GM19467 (cell line): ENCODE measurements around the gene RHOJ.
"Not testable (repeated sequence)": the region's sequence is repeated elsewhere in the genome, so short reads cannot be mapped to it uniquely, and the experiment has no call there.

Source experiments
- ATAC-seq: cut with Tn5 transposase; IDR thresholded peaks from one replicate; pipeline ENCODE4 v1.9.1; 2021; ENCODE audit warnings: mild to moderate bottlenecking, moderate library complexity; ENCODE audit not compliant: unreplicated experiment

The RHOJ gene

DNA sequence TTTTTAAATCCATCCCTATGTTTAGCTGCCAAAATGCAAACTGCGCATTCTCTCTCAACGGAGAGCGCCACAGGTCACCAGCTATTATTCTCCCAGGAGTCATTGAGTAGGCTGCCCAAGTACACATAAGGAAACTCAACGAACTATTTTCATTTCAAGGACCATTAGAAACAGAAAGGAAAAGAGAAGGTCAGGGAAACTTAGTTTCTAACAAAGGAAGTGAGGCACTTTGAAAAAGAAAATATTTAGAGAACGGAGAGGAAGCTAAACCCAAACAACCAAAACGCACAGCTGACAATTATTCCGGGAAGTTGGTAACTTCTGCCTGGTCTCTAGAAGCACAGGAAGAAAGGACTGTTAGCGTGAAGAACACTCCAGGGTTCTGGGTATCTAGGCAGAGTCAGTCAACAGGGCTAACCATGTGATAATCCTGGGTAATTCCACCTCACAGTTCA, 91.0 kb downstream of the RHOJ start:
- no peak for ATAC-seq

DNA sequence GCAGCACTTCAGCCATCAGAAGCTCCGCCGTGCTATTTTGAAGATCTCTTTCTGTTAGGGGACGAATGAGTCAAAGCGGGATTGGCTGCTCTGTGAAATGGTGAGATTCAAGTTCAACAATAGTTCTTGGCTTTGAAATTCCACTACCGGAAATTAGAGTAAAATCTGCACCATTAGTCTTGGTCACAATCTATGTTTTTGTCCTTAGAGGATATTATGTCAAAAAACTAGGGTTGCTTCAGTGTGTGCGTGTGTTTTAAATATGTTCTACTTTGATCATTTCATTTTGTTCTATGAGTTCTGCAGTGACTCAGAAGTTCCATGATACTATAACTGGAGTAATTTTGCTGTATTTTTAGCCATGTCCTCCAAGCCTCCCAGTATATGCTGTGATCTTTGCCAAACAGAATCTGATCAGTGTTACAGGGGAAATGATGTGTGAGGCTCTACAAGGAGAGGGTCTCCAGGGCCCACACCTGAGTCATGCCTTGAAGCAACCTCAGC, 91.9 kb downstream of the RHOJ start:
- no peak for ATAC-seq

DNA sequence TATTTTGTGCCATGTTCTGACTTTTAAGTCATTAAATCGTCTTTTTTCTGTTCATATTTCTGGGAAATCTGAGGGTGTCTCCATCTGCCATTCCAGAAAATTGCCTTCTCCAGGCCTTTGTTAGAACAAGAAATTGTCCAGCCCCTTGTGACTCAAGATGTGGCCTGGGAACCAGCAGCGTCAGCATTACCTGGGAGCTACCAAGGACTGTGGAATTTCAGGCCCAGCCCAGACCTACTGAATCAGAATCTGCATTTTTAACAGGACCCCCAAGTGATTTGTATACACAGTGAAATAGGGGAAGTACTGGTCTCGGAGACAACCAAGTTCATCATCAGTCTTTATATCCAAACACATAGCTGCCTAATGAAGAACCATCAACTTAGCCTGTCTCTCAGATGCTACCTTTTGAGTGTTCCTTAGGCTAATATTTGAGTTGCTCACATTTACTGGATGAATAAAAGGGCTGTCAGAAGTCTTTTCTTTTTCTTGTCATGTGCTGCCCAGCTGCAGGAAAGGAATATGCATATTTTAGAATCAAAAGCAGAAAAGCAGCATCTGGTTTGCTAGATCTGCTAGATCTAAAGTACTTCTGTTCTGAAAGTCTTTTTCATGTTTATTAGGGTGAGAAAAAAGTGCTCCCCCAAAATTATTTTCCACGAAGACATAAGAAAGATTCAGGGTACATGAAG, 93.3 kb downstream of the RHOJ start:
- no peak for ATAC-seq

- ATAC-seq, result no peak
Observed at GRCh38 chr14:63299351-63300110, 95.3 kb downstream of the RHOJ start.

- no peak for ATAC-seq
Observed at GRCh38 chr14:63300854-63301253, 96.6 kb downstream of the RHOJ start.

DNA sequence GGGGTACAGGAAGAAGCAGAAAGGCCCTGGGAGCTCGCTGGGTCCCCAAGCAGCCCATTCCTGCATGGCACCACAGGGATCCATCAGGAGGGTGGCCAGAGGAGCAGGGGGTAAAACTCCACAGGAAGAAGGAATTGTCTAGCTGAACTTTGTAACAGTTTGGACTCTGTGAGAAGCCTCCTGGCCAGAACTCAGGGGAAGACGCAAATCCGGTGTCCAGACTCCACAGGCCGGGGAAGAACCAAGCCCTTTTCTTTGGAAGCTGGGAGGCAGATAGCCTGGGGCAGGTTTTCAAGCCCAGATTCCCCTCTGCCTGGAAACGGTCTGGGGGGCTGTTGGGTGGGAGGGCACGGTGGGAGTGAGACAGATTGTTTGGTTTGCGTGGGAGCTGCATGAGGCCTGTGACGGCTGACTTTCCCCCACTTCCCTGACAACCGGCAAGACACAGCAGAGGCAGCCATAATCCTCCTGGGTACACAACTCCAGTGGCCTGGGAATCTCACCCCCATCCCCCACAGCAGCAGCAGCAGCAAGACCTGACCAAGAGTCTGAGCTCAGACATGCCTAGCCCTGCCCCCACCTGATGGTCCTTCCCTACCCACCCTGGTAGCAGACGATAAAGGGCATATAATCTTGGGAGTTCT, 97.8 kb downstream of the RHOJ start:
- no peak for ATAC-seq

DNA sequence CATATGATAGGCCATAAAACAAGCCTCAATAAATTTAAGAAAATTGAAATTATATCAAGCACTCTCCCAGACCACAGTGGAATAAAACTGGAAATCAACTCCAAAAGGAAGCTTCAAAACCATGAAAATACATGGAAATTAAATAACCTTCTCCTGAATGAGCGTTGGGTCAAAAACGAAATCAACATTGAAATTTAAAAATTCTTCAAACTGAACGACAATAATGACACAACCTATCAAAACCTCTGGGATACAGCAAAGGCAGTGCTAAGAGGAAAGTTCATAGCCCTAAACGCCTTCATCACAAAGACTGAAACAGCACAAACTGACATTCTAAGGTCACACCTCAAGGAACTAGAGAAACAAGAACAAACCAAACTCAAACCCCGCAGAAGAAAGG, 100.2 kb downstream of the RHOJ start:
- not testable (repeated sequence) for ATAC-seq

DNA sequence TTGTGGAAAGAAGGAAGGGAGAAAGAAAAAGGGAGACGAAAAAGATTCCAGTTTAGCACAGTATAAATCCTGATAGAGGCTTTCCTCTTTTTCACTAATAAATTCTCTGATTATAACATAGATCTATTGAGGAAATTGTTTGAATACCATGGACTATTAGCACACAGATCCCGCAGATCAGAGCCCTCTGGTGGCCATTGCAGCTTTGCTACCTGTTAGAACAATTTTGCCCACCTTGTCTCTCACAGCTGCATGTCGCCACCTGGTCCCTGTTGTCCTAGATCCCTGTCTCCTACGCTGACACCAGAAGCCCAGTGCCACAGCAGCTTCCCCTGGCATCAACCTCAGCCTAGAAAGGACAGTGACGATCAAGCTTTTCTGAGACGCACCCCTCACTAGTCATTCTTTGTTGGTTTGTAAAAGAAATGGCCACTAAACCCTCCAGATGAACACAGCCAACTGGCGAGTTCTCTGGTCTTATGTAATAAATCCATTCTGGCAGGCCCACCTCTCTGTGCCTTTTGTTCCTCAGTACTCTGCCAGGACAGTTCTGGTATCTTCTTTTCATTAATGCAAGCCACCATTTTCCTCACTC, 104.6 kb downstream of the RHOJ start:
- ATAC-seq, result no peak

- ATAC-seq, result no peak
Observed at GRCh38 chr14:63318835-63319234, 114.6 kb downstream of the RHOJ start, which contains the start of gene GPHB5. Gene GPHB5, minus strand, starts transcription at chr14:63318935. Its CDS starts 1,086 bp downstream, at chr14:63317849.

DNA sequence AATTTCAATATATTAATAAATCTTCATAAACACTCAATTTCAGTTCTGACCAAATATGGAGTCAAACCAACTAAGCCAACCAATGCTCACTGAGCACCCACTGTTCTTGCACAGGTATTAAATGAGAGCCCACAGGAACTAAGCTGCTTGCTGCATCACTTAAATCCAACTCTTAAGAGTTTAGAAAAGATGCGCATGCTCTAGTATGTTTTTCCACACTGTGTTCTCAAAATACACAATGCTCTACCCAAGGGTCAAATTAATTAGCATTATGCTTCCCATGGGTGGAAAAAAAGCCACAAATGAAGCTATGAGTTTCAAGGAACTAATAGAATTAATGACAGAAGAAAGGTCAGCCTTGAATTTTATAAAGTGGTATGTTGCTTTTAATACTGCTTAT, 118.2 kb downstream of the RHOJ start:
- no peak for ATAC-seq

DNA sequence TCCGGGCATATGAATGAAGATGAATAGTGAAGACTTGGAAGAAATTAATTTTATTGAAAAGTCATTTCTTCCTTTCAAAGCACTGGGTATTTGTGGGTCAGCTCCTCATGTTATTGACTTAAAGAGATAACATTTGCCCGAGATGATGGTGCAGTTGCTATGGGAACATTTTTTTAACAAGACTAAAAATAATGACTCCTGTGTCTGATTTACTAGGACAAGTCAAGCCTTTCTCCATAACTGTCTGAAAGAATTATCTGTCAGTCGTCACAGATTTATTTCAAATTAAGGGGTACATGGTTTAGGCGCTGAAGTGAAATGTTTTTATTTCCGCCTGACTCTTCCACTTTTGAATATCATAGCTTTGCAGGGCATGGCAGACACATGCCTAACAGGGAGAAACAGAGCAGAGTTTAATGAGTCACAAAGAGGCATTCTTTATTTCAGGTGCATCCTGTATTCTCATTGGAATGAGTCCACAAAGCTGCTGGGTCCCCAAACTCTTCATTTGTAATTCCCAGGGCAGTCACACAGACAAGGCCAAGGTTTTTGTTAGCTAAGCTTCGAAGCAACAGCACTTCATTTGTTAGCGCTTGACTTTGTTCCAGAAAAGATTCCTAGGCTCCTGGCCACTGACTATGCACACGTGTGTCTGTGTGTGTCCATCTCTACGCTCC, 118.8 kb downstream of the RHOJ start:
- ATAC-seq, result no peak

- no peak for ATAC-seq
Observed at GRCh38 chr14:63326840-63327239, 122.6 kb downstream of the RHOJ start.

- ATAC-seq, result no peak
Observed at GRCh38 chr14:63328787-63329737, 124.8 kb downstream of the RHOJ start.

DNA sequence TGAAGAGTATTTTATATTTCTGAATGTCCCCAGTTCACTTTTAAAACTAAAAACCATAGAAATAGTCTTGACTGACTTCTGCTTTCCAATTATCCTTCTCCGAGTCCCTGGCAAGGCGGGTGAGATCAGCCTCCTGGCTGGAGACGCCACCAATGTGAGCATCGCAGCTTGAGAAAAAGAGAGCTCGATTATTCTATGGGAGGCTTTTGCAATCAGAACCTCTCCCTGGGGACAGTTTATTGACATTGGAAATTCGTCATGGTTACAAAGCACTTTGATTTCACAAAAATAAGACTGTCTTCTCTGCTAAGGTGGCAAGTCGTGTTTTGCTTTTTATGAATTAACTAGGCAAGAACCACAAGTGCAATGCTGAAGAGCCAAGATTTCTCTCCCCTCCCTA, 138.1 kb downstream of the RHOJ start:
- ATAC-seq, result no peak
